NCI-H526 treated with DMSO at 0.1 percent for 48 hours (cell line): ENCODE data around the gene LRCH3.
A peak's percentile ranks its signal among the peaks of the same experiment; 100 is the strongest.

Experiments
- DNase-seq: peaks from one replicate; lab custom pipeline; 2025; lab: John Stamatoyannopoulos, UW

LRCH3 gene

DNA sequence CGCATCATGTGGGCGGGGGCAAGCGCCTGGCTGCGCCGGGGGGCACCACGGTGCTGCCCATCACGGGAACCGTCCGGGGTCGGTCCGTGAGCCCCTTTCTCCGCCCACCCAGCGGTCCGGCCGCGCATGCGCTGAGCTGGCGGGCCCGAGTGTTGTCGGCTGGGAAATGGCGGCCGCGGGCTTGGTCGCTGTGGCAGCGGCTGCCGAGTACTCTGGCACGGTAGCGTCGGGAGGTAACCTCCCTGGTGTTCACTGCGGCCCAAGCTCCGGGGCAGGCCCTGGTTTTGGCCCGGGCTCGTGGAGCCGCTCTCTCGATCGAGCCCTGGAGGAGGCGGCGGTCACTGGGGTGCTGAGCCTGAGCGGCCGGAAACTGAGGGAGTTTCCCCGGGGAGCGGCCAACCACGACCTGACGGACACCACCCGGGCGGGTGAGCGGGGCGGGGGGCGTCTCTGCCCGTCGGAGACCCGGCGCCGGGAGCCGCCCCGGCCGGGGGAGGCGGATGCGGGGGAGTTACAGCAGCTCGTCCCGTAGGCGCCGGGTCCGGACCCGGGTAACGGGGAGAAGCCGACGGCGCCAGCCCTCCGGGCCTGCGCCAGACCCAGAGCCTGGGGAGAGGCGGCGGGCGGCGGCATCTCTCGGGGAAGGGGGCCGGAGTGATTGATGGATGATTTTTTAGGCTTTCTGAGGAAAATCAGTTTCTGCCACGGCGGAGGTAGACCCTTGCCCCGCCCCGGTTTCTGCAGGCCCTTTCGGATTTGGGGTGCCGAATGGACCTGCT is at the start of gene LRCH3:
Gene LRCH3, plus strand, starts transcription at position 142 of the 779 bp plus-strand sequence. Its CDS starts 25 bp downstream, at position 167.
- peak; percentile 80 for DNase-seq

DNA sequence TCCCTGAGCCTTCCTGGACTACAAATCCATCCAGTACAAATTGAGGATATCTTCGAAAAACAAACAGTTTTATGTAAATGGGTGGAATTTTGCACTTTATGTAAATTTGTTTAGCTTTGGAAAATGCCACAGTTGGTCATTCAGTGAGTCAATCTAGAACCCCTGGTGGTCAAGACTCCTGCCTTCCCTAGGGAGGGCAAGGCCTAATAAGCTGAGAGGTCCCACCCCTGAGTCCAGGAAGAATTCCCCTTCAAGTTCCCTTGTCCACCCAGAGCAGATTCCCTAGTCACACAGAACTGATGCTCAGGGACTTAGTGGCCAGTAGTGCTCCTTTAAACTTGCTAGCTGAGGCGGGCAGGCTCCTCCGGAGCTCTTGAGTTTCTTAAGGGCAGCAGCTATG is 48.3 kb upstream of the LRCH3 start:
- no peak for DNase-seq

DNA sequence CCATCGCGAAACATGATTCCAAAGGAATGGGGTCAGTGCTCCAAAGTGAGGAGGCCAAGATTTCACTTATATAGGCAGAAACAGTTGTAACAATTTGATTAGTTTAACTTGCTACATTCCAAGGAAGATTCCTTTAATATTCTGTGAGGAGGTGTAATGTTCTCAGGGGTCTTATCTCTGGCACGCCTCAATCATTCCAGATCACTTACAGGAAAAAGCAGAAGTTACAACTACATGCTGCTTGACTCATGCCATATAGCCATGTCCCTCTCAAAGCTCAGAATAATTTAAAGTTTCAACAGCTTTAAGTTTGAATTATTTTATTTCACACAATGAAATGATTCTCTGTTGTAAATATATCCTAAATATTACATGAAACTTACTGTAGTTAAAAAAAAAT is 44.8 kb upstream of the LRCH3 start:
- no peak for DNase-seq

DNA sequence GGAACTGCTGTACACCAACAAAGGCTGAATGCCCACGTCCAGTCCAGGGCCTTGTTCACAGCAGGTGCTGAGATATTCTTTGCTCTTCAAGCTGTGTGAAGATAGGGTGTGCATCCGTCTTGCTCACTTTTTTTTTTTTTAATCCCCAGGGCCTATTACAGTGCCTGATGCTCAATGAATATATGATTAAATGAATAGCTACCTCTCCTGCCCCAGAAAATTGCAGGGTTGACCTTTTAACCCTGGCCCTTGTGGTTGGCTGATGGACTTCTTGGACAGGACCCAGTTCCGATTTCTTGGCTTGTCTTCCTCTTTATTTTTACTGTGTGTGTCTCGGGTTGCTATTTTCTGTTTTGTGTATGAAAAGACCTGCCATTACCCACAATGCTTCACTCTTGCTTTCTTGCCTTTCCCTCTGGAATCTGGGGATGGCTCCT is 44.2 kb upstream of the LRCH3 start:
- no peak for DNase-seq

DNA sequence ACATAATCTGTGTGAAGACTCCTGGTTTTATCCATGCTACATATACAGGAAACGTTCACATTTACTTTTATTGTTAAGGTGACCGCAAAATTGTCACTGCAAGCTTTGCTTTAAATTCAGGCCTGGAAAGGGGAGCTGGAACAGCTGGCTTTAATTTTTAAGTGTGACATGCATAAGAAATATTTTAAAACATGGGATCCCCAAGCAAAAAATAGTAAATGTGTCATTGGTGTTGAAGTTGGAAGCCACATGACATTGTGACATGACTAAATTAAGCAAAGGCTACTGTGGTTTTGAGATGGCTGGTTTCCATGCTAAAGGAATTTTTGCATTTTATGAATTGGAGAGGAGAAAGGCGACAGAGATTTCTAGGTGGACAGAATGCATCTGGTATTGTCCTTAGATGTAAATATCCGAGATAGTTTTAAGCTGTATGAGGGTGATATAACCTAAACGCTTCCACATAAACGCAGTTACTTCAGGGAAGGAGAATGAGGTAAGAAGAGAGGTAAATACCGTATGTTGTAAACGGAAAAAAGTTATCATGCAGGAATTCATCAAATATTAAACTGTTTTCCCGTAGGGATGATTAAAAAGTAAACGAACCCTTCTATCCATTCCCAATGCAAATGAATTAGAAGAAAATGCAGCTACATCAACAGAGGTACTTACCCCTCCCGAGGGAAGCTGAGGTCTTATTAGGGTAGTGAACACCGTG is 42.3 kb upstream of the LRCH3 start:
- DNase-seq, result no peak

DNA sequence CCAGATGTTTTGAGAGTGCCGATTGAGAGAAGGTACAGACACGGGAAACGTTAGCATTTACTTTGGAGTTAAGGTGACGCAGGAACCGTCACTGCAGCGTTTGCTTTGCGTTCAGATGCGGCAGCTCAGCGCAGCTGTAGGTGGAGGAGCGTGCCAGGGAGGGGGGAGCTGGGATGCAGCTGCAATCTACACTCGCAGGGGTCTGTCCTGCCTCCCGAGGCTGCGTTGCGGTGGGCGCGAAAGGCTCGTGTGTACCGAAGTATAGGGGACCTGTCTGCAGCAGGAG is 41.8 kb upstream of the LRCH3 start:
- peak; percentile 95 for DNase-seq

DNA sequence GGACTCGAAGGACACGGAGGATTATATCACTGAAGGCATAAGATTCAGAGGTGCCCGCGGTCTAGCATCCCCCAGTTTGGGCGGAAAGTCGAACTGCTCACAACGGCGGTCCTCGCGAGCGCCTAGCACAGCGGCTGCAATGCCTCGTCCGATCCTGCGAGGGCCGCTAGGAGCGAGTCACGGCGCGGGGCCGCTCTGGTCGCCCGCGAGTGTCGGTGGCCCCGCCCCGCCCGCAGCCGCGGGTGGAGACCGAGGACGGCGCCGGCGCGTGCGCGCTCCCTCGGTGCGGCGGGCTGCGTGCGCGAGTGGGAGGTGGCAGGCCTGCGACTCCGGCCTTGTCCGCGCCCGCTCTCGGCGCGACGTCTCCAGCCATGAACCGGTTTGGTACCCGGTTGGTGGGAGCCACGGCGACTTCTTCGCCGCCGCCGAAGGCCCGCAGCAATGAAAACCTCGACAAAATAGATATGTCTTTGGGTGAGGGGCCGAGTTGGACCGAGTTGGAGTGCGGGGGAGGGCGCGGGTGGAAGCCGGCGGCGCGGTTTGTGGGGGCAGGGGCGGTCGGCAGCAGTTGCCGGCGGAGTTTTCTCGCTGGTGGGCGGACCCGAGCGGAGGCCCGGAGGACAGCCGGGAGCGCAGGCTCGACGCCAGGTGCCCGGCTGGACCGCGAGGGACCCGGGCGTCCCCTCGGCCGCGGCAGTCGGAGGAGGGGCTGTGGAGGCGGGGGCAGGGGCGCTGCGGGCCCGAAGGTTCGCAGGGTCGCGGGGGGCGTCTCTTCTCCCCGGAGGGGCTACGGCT is 41.3 kb upstream of the LRCH3 start, which contains the start of gene FYTTD1:
Gene FYTTD1, plus strand, starts transcription at position 283 of the 795 bp plus-strand sequence. Its CDS starts 89 bp downstream, at position 372.
- peak; percentile 95 for DNase-seq

DNA sequence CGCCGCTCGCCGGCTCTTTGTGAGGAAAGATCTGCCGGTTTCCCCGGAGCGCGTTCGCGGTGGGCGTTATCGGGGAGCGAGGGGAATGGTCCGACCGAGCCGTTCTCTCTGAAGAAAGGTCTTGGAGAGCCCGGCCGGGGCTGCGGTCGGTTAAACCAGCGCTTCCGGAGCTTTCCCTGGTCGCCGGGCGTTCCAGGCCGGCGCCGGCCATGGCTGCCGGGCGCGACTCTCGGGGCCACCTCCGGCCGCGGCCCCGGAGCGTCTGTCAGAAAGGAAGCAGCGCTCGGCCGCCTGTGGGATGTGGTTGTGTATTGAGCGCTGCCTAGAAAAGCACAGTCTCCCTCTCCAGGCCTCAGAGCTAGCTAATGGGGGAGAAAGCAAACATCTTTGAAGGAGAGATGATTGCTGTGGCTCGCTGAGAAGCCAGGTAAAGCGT is 40.6 kb upstream of the LRCH3 start:
- DNase-seq, result peak; percentile 56

DNA sequence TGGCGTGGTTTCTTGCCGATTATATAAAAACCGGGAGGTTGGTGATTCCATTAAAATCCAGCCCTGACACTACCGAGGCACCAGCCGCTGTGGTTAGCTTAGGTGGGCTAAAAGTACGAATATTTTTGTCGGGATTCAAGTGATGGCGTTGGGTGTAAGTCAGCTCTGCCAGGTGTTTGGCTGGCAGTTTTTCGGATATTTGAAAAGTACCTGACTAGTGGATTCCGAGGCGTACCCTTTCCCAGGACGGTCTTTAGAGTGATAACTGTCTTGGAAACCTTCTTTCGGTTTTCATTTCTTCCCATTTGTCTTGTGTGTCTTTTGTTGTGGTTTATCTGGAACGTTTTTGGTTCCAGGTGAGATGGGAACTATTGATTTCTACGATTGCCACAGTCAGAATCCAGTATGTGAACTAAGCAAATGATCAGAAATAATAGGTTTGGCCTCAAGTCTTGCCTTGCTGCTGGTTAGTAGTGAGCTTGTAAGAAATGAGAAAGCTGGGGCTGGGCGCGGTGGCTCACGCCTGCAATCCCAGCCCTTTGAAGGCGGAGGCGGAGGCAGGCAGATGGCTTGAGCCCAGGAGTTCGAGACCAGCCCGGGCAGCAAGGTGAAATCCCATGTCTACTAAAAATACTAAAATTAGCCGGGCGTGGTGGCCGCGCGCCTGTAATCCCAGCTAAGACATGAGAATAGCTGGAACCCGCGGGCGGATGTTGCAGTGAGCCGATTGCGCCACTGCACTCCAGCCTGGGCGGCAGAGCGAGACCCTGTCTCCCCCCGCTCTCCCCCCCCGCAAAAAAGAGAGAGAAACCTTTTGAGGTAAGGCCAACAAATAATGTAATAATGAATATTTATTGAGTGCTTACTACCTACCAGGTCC is 40.0 kb upstream of the LRCH3 start:
- DNase-seq, result peak; percentile 47

DNA sequence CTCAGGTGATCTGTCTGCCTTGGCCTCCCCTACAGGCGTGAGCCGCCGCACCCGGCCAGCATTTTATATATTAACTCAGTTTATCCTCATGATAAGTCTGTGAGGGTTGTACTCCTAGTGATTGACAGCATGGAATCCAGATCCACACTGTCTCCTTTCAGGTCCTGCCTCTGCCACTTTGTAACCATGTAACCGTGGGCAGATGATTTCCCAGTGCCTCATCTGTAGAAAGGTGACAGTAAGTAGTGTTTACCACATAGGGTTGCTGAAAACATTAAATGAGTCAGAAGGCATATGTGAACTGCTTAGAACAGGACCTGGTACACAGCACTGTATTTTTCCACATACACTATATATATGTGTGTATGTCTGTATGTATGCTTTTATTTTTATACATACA is 38.9 kb upstream of the LRCH3 start:
- no peak for DNase-seq

DNA sequence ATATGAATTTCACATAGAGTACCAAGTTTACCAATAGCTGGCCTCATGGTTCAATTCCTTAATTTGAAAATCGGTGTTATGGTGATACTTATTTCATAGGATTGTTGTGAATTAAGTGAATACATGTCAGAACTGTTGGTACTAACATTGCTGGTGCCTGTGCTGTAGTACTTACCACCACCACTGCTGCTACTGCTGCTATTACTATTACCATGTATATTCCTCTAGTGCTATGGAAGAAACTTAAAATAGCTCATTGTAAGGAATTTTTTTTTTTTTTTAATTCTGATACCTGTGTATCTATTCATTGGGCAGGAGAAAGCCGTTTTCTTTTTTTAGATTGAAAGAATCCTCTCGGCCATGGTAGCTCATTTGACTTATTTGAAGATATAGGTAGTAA is 37.8 kb upstream of the LRCH3 start:
- no peak for DNase-seq

DNA sequence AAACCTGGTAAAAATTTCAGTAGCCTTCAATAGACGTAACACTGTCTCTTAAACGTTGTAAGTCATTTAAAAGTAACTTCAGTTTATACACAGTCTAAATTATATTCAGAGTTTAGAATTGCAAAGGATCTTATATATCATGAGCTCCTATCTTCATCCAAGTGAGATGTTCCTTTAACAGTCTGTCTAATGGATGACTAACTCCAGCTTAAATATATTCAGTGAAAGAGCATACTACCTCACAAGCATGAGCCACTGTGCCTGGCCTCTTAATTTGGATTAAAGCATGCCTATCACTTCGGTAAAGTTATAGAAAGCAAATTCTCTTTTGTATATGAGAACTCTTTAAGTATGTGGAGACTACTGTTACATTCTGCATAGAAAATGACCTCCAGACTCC is 34.4 kb upstream of the LRCH3 start:
- DNase-seq, result no peak

DNA sequence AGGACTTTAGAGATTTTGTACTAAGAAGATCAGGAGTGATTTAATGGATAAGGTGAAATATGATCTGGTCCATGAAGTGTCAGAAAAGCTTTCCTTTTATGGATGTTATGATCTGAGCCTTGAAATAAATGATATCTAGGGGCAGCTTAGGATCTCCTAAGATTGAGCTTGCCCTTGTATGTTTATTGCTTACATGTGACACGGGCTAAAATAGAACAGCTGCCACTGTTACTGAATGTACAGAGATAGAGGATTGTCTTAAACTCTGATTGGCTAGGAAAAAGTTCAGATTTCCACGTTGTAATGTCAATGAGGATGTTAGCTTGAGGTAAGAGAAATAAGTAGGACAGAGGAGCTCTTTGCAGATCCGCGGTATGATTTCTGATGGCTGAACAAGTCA is 32.5 kb upstream of the LRCH3 start:
- no peak for DNase-seq

DNA sequence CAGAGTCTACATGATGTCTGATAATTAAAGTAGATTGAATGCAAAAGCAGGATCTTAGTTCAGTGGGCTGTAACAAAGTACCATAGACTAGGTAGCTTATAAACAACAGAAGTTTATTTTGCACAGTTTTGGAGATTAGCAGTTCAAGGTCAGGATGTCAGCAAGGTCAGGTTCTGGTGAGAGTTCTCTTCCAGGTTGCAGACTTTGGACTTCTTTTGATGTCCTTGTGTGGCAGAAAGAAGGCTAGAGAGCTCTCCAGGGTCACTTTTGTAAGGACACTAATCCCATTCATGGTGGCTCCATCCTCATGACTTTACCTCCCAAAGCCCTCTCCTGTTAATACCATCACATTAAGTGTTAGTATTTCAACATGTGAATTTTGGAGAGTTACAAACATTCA is 29.3 kb upstream of the LRCH3 start:
- DNase-seq, result no peak

DNA sequence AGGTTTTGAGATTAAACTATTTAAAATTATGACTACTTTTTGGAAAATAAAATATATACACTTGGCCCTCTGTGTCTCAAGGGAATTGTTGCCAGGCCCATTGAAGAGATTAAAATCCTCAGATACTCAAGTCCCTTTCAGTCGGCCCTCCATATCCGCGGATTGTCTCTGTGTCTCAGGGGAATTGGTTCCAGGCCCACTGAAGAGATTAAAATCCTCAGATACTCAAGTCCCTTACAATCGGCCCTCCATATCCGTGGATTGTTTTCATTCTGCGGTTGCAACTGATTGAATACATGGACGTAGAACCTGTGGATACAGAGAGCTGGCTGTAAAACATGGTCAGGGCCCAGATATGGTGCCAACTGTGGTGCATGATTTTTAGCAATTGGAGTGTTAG is 15.7 kb upstream of the LRCH3 start:
- no peak for DNase-seq

DNA sequence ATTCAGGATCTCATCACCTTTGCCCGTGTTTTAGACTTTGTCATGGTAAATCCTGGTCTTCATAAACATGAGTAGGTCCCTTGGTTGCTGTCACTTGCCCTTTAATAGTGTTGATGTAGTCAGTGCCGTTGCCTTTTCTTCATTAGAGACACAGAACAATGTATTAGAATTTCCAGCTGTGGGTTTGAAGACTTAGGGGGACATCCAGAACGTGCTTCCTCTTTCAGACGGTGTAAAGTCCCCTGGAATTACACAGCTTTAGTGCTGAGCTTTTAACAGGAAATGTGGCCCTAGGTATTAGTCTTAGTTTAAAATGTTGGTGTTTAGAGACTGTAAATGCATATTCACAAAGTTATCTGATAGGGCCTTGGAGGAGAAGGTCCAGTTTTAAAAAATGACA is 8.8 kb upstream of the LRCH3 start:
- DNase-seq, result no peak

DNA sequence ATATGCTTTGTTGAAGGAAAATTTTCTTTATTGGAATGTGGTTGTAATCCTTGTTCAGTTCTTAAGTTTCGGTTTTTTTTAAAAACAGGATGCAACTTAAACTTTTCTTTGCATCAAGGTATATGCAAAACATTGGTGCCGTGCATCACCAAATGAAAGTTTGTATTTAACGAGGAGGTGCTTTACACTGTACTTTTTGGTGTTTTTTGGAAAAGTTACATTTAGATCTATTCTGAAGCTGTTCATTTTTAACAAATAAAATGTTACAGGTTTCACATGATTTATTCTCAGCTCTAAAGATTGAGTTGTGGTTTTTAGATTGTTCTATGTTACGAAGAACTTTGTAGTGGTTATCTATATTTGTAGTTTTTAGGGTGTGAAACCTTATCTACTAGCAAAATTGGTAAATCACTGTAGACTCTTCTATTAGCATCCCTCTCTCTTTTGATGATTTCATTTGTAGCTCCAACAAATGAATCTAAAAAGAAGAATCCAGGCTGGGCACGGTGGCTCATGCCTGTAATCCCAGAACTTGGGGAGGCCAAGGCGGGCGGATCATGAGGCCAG is 7.0 kb upstream of the LRCH3 start:
- no peak for DNase-seq

DNA sequence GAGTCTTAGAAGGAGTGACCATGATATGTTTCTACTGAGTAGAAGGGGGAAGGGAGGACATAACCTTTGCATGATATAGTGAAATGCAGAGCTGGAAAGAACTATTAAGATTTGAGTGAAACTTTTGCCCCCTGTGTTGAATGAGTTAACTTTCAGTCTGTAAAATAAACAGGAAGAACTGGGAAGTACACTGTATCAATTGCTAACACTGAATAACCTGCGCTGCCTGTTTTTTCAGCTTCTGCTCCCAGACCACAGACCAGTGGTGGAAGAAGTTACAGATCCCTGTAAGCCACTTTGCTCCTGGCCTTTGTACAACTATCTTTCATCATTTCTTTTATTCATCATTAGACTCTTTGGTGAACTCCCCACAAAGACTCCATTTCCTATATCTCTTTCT is 3.6 kb upstream of the LRCH3 start:
- no peak for DNase-seq

DNA sequence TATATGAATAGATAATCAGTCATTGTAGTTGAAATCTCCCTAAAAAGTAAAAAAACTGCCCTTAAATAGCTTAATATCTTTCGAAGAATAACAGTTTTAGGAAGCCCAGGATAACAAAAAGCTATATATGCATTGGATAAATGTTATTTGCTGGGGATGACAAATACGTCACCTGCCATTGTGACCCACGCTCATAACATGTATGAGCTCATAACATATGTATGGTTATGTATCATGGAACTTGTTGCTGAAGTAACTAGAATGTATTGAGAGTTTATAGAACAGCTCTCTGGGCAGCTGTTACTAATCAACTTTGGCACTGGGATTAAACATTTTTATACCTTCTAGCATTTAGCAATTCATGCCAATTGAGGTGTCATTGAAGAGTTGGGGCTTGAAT is 1.7 kb upstream of the LRCH3 start:
- no peak for DNase-seq

DNA sequence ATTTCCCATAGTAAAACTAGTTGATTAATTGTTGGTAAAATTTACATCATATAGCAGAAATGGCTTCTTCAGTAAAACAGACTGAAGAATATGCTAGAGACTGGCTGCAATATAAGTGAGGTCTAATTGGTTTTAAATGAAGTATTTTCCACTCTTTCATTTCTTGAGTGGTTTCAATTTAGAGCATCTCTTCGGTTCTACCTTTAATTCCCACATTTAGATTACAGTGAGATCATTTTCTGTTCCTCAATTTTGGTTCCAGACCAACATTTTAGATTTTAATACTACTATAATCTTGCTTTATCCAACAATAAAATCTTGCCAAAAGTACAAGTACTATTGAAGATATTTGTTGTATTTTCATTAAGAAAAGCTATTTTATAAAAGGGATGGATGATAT is 1.0 kb upstream of the LRCH3 start:
- DNase-seq, result no peak

DNA sequence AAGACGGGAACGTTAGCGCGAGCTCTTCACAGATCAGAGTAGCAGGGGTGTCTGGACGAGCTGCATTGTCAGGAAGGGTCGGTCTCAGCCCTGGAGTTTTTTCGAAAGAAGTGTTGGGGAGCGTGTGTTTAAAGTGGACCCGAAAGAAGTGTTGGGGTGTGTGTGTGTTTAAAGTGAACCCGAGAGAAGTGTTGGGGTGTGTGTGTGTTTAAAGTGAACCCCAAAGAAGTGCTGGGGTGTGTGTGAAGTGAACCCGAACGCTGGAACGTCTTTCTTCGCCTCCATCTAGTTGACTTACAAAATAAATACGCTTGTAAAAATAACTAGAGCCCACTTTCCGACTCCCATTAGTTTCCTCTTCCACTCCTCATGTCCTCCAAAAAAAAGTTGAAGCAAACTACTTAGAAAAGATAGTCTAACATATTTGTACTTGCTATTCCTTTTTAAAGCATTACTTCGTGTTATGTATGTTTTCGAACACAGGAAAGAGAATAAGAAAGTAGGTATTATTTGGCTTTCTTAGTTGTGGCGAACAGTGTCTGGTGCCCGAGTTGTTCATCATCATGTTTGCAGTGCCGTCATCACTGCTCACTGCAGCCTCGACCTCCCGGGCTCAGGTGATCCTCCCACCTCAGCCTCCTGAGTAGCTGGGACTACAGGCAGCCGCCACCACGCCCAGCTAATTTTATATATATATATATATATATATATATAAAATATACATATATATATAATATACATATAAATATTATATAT is 1.0 kb downstream of the LRCH3 start:
- DNase-seq, result peak; percentile 56
